ENCODE results near the gene ZNF672.
A peak's percentile ranks its signal among the peaks of the same experiment; 100 is the strongest.
"Not testable (repeated sequence)": the region's sequence is repeated elsewhere in the genome, so short reads cannot be mapped to it uniquely, and the experiment has no call there.

The ZNF672 gene

DNA sequence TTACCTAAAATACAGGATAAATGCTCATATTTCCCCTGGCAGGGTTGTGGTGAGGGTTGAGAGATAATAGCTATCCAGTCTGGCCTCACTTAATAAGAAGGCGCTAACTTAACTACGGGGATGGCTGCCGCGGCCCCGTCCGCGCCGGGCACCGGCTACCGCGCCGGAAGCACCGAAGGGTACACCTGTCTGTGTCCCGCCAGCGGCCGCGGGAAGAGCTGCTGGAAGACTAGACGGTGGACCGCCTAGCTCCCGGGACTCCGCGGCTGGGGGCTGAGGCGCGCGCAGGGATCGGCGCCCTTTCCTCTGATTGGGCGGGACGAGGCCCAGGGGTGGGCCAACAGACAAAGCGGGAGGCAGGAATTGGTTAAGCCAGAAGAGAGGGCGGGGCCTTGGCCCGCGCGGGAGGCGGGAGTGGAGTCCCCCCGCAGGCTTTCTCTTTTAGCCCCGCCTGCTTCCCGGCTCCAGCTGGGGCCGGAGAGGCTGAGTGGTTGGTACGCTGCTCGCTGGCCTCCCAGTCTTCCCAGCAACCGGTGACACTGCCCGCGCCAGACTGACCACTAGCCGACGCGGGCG lies at the start of gene ZNF672:
ZNF672 (plus strand) TSS at position 444 of the 576 bp plus-strand sequence. CDS start 9,051 bp downstream, outside the sequence.
- peak; percentile 82 to 88 for DNase-seq (ENCODE audit: low read depth in 2 of 2)

DNA sequence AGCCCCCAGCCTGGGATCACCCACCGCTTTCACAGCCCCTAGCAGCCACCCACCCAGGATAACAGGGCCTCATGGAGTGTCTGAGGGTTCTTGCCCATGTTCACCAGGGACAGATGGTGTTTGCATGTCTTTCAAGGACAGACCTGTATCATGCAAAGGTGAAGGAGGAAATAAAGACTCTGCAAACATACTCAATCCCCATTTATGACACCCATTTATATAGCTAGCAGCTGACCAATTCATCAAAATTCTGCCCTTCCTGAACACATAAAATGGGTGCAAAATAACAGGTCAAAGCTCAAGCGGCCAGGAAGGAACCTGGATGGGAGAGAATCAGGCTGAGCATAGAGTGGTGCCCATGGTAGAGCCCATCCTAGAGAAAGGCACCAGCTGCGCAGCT lies 49.7 kb upstream of the ZNF672 start:
- DNase-seq (ENCODE audit: low read depth in 2 of 2): no peak

DNA sequence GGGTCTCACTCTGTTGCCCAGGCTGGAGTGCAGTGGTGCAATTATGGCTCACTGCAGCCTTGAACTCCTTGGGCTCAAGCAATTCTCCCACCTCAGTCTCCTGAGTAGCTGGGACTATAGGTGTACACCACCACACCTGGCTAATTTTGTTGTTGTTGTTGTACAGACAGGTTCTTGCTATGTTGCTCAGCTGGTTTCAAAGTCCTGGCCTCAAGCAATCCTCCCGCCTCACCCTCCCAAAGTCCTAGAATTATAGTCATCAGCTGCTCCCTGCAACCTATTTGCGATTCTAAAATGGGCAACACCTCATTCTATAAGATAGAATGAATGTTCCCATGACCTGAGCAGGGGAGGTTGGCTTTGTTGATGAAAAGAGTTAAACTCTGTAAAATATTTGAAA lies 48.7 kb upstream of the ZNF672 start:
- not testable (repeated sequence) for DNase-seq (ENCODE audit: low read depth in 2 of 2)

DNA sequence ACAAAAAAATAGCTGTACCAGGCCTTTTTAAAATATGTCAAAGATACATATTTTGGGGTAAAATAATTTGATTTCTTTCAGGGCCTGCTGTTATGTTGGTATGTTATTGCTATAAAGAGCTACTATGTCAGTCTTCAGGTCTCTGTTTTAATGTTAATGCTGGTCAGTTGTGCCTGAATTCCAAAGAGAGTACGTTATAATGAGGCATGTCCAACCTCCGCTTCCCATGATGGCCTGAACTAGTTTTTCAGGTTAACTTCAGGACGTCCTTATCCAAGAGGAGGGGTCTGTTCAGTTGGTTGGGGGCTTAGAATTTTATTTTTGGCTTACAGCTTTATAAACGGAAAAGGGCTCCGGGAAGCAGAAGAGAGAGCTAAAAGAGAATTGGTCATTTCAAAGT lies 47.6 kb upstream of the ZNF672 start:
- no peak for DNase-seq (ENCODE audit: low read depth in 2 of 2)

DNA sequence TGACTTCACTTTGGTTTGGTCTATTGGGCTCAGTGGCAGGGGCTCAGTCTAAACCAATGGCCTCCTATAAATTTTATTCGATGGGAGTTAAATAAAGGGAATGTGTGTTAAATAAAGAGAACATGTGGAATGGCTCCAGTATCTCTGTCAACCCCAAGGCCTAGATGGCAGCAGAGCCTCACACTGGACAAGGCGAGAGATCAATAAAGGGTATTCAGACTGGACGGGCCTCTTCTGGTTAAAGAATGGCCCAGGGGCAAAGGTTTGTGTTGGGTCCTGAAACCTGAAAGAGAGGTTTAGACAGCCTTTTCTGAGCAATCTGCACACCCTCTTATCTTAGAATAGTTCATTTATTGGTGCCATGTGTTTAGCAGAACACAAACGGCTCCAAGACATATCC lies 47.0 kb upstream of the ZNF672 start:
- no peak for DNase-seq (ENCODE audit: low read depth in 2 of 2)

DNA sequence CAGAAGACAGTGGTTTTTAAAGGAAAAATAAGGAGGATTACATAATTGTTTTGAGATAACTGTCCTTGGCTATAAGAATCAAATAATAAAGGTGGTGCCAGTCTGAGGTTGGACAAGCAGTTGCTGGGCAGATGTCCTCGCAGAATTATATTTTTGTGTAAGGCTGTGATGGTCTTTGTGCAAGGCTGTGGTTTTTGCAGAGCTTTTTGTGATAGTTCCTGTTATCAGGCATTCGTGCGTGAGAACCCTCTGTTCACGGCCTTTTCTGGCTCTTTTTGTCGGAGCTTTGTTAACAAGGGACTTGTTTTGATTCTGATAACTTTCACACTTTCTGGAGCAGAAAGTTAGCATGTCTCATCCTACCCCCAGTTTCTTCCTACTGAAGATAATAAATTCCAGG lies 45.7 kb upstream of the ZNF672 start:
- DNase-seq (ENCODE audit: low read depth in 2 of 2): no peak

DNA sequence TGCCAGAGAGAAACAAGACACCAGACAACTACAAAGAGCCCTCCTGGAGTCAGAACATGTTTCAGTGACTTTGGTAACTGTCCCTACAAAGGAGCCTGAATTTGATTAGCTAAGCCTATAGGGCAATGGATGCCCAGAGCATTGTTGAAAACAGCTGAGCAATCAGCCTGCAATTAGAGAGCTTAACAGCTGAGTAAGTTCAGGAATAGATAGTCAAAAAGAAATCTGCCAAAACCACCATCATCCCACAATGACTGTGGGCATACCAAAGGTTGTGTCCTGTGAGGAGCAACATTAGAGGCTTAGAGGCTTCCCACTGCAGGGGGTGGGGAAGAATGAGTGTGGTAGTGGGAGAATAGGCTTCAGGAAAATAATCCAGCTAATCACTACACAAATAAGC lies 44.4 kb upstream of the ZNF672 start:
- DNase-seq (ENCODE audit: low read depth in 2 of 2): no peak

DNA sequence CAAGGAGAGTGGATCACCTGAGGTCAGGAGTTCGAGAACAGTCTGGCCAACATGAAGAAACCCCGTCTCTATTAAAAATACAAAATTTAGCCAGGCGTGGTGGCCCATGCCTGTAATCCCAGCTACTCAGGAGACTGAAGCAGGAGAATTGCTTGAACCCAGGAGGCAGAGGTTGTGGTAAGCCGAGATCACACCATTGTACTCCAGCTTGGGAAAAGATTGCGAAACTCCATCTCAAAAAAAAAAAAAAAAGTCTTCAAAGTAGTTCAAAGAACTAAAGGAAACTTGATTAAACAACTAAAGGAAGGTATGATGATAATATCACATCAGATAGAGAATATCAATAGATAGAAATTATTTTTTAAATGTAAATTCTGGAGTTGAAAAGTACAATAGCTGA lies 43.4 kb upstream of the ZNF672 start:
- not testable (repeated sequence) for DNase-seq (ENCODE audit: low read depth in 2 of 2)

DNA sequence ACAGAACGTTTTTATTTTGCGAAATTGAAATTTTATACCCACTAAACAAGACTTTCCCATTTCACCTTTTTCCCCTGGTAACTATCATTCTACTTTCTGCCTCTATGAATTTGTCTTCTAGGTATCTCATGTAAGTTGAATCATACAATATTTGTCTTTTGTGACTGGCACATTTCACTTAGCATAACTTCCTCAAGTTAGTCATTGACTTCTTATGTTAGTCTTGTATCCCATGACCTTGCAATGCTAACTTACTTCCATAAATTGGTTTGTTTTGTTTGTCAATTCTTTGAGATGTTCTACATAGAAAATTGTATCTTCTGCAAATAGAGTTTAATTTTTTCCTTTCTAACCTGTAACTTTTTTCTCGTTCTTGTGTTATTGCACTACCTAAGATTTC lies 39.2 kb upstream of the ZNF672 start:
- no peak for DNase-seq (ENCODE audit: low read depth in 2 of 2)

DNA sequence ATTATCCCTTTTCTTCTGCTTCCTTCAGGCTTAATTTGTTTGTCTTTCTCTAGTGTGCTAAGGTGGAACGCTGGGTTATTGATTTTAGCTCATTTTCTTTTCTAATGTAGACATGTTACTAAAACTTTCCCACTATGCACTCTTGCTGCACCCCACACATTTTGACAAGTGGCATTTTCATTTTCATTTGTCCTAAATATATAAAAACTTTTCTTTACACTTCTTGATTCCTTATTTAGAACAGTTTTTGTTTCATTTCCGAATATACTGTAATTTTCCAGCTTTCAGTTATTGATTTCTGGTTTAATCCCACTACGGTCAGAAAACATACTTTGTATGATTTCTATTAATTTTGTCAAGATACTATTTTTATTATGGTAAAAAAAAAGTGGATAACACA lies 37.6 kb upstream of the ZNF672 start:
- DNase-seq (ENCODE audit: low read depth in 2 of 2): no peak

DNA sequence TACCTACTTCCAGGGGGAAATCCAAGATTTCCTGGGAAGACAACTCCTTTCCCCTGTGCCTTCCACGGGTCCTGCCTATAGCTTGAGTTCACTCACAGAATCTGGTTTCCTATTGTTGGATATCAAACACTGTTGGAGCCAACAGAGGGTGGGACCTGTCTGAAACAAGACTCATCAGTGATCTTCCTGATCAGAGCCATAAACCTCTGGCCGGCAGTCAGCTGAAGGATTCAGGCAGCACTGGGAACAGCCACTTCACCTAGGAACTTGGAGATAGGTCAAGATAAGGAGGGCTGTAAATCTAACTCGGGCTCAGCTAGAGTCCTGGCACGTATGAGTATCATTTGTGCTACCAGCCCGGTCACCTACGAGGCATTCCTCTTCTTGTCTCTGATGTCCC lies 35.6 kb upstream of the ZNF672 start:
- DNase-seq (ENCODE audit: low read depth in 2 of 2): no peak

DNA sequence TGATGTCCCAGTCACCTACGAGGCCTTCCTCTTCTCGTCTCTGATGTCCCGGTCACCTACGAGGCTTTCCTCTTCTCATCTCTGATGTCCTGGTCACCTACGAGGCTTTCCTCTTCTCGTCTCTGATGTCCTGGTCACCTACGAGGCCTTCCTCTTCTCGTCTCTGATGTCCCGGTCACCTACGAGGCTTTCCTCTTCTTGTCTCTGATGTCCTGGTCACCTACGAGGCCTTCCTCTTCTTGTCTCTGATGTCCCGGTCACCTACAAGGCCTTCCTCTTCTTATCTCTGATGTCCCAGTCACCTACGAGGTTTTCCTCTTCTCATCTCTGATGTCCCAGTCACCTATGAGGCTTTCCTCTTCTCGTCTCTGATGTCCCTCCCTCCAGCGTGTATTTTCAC lies 34.5 kb upstream of the ZNF672 start:
- DNase-seq (ENCODE audit: low read depth in 2 of 2): not testable (repeated sequence)

DNA sequence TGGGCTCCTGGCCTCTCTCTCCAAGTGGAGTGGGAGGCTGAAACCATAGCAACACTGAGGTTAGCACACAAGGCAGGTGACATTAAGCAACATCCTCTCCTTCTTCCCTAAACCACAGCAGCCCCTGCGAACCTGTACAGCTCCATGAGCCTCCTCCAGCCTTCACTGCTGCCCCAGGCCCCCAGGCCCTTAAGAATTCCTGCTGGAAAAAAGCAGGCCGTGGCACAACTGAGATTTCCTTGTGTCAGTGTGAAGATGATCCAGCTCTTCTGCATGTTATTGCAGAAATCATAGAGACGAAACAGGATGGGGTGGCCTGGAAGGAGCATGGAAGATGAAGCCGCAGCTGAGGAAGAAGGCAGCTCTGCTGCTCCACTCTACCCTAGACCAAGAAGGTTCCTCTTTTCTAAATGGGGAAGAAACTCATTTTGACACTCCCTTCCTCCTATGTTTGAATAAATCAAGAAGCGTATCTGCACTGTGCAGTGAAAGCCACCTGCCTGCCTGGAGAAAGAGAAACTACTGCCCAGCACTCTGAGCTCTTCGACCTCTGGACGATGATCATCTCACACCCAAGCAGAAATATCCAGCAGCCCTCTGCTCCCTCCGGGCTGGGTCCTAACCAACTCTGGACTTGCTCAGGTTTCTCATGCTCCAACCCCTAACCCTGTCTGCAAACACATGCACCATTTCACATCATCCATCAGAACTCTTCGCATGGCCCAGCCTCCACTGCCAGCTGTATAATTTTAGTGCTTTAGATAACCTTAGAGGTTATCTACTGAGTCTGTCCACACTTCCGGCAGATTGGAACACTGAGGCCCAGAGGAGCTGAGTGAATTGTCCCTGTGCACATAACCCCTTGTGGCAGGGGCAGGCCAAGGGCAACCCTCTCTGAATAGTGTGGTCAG lies 33.0 kb upstream of the ZNF672 start:
- DNase-seq (ENCODE audit: low read depth in 2 of 2): no peak

DNA sequence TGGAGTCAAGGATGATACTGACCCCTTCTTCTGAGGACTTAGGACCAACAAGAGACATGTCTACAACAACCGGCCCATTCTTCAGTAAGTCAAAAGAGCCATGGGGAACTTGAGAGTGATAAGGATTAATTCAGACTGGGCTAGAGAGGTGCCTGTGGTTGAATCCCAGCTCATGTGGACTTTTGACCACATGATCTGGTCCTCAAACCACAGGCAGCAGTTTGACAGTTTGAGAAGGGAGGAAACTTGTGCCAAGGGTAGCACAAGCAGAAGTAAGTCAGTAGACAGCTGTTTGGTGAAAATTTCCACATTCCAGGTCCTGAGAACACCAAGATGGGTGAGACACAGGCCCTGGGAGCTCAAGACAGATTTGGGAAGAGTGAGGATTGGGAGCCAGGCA lies 32.1 kb upstream of the ZNF672 start:
- no peak for DNase-seq (ENCODE audit: low read depth in 2 of 2)

DNA sequence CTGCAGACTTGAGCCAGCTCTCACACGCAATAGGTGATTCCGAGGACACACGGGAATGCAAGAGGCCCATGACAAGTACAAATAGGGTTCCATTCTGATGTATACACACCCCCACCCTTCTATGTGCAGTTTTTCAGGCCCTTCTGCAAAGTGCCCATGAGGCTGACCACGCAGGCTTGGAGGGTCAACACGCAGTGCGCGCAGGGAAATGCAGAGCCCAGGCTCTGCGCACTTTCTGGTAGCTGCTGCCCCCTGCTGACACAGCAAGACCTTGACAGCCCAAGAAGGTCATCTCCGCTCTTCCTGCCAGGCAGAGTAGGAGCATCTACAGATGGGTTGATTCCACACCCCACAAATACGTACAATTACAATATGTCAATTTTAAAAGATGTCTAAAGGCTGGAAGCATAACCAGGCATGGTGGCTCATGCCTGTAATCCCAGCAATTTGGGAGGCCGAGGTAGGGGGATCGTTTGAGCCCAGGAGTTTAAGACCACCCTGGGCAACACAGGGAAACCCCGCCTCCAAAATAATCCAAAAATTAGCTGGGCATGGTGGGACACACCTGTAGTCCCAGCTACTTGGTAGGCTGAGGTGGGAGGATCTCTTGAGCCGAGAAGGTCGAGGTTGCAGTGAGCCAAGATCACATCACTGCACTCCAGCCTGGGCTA lies 30.8 kb upstream of the ZNF672 start:
- peak in 1 of 2 donors; percentile 27 for DNase-seq (ENCODE audit: low read depth in 2 of 2)

DNA sequence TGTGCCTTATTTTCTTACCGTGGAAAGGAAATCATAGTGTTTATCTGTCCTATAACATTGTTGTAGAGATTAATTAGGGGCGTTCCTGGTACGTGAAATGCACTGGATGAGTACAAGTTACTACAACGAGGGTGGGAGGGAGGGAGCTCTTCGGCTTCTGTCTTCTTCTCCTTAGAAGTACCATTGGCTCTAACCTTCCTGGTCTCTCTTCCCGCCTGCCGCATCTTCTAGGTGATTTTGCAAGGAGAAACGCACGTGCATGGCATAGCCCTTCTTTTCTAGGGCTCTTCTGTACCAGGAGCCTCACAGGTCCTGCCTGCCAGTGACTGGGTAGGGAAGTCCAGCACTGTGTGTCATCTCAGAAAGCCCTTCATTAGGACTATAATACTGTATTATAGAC lies 29.1 kb upstream of the ZNF672 start:
- no peak for DNase-seq (ENCODE audit: low read depth in 2 of 2)

DNA sequence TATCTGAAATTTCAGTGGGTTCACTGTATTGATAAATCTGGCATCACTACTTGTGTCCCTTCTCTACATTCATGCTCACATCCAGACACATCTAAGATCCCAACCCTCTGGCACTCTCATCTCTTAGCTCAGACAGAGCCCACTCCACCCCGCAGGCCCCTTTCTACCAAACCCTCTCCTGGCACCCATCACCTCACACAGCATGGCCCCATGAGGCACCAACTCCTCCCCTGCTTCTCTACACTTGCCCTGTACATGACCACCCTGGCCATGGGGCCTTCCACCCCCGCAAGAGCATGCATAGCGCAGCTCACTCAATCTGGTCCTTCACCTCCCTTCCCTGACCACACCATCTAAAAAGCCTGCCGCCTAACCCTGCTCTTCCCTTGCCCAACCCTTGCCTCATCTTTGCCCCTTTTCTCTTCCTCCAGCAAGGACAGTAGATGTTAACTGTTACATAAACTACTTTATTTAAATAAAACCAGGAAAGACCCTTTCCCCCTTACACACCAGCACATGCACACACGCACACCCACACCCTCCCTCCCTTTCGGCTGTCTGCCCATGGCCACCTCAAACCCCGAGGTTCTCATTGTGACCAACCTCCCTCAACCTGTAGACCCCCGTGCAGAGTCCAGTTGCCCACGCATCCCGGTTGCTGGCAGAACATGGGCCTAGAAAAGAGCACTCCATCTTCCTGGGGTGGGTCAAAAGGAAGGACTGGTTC lies 27.9 kb upstream of the ZNF672 start:
- no peak for DNase-seq (ENCODE audit: low read depth in 2 of 2)

DNA sequence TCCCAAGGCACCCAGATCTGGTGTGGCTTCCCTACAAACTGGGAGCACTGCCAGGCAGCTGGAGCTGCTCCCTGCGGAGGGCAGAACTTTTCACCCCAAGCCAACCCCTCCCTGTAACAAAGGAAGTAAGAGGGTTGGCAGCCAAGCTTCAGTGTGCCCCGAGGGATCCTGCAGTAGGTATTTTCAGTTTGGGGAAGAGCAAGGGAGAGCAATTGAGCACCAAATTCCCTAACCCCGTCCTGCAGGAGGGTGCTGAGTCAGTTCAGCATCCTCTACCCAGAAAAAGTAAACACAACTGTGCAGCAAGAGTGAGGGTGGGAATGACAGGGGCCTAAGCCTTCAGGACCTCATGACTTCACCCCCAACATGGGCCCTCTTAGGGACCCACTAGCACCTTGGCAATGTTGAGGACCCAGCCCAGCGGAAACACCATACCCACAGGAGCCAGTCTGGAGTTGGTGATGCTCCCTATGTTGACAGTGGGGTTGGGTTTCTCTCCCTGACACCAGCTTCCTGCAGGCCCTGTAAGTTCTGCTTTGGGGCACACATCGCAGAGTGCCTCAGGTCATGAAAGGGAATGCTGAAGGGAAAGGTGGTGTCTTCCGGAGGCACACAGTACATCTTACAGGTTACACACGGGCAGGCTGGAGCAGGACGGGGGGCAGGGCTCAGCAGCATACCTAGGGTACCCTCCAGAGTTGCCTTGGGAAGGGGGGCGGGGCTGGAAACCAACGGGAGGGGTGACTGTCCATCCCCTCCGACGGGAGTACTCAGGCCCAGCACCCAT lies 27.1 kb upstream of the ZNF672 start:
- no peak for DNase-seq (ENCODE audit: low read depth in 2 of 2)

DNA sequence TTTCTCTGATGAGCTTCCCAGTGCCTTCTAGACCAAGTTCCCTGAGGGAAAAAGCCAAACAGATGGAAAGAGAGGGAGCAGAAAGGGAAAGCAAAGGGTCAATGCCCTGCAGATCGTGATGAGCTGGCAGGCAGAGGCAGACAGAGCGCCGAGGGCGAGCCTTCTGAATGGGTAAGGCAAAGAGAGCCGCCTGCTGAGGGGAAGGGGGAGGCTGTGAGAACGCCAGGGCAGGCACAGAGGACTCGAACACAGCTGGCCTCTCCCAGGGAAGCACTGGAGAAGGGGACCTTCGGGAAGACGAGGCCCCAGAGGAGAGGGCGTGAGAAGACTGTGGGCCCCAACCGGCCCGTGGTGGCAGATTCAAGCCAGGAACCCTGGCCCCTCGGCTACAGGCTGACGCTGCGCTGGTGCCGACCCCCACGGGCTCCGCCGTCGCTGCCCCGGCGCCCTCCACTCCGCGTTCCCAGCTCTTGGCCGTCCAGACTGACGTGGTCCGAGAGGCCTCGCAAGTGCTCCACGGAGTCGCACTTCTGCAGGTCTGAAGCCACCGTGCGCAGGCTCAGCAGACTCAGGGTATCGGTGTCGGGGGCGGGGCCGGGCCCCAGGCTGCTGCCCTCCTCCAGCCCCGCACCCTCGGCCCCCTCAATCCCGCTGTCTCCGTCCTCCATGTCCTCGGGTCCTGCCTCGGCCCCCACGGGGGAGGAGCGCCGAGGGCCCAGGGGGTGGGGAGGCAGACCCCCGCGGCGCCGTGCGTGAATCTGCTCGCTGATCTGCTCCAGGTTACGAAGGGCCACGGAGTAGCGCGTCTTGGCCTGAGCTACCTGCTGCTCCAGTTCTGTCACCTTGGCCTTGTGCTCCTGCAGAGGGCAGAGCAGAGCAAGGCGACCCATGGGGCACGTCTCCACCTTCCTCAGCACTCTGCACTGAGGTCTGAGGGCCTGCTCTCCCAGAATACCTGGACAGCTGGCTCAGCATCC lies 26.2 kb upstream of the ZNF672 start:
- DNase-seq (ENCODE audit: low read depth in 2 of 2): no peak
